Thyroid gland (tissue), 4 donors: ENCODE results near the gene GPR50.

ENCODE experiments used
- CTCF ChIP-seq, 6 experiments: fragments of 200-600 bp in 3 of 6; fragments of 450-650 bp in 3 of 6; sonication (generic) in 3 of 6; IDR thresholded peaks; one replicate each; pipeline ENCODE4 v1.5.1; 2016 to 2019; ENCODE audit warnings: antibody characterized with exemption in 6 of 6, mild to moderate bottlenecking in 2 of 6, inconsistent platforms in 1 of 6, moderate library complexity in 1 of 6
- POLR2A ChIP-seq, 2 donors: fragments of 450-650 bp; IDR thresholded peaks; one replicate each; pipeline ENCODE4 v1.6.1; 2017; ENCODE audit warnings: antibody characterized with exemption in 2 of 2, mild to moderate bottlenecking in 2 of 2, moderate library complexity in 1 of 2

- TF ChIP-seq CTCF (IDR thresholded peaks at IDR 0.05): no peak
- no peak for TF ChIP-seq POLR2A (IDR thresholded peaks at IDR 0.05)
These were observed 51.2 kb downstream of the GPR50 start for GRCh38 chrX:151227627-151228026.
